ENCODE results near the gene SUN3. TPM values are rescaled to one million over a fixed set of nuclear protein-coding genes. Genes with fewer than 3 reads are reported as not detected.

Gene SUN3
- total and polyA plus RNA-seq, 8 donors = not detected

DNA sequence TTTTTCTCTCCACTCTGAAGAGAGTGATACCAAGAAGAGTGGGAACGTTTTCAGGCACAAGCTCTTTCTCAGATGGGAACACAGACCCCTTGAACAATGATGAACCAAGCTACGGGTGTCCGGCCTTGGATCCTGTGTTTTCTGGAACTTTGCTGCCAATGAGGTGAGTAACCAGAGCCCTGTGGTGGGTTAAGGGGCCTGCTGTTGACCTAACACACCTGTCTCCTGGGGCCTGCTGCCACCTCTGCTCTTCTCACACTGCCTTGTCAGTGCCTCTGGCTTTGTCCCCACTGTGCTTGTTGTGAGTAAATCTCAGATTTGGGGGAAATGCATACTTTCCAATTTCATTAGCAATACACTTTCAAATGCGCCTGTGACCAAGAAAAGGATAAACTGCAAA is 79.2 kb downstream of the SUN3 start:
- H3K27me3 ChIP-seq = no peaks in the 10 kb centered on the region
- FAIRE-seq = no peak
- peaks cover 0 to under 1% (median 0%) of the 10 kb centered on the region in 3 donors for H3K36me3 ChIP-seq
- TF ChIP-seq, protein P1, sequence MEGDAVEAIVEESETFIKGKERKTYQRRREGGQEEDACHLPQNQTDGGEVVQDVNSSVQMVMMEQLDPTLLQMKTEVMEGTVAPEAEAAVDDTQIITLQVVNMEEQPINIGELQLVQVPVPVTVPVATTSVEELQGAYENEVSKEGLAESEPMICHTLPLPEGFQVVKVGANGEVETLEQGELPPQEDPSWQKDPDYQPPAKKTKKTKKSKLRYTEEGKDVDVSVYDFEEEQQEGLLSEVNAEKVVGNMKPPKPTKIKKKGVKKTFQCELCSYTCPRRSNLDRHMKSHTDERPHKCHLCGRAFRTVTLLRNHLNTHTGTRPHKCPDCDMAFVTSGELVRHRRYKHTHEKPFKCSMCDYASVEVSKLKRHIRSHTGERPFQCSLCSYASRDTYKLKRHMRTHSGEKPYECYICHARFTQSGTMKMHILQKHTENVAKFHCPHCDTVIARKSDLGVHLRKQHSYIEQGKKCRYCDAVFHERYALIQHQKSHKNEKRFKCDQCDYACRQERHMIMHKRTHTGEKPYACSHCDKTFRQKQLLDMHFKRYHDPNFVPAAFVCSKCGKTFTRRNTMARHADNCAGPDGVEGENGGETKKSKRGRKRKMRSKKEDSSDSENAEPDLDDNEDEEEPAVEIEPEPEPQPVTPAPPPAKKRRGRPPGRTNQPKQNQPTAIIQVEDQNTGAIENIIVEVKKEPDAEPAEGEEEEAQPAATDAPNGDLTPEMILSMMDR (IDR thresholded peaks at IDR 0.05) = no peak
- H3K27ac ChIP-seq = no peak overlapping the region
- H3K9me3 ChIP-seq = no peaks in the 10 kb centered on the region
- intact Hi-C loops (cut with DNase I) = loop anchor here in 2 of 3 donors (5.0 kb wide), 1 partner anchor 158 kb away; no protein-coding TSS in a partner anchor
- no peak overlapping the region for H3K4me3 ChIP-seq
- no peak for ATAC-seq
- no peaks in the 10 kb centered on the region for H3K4me1 ChIP-seq
- no peak for DNase-seq
- WGBS, 2 donors = 78 to 80% methylated on average over 4 of the region's 4 CpGs

DNA sequence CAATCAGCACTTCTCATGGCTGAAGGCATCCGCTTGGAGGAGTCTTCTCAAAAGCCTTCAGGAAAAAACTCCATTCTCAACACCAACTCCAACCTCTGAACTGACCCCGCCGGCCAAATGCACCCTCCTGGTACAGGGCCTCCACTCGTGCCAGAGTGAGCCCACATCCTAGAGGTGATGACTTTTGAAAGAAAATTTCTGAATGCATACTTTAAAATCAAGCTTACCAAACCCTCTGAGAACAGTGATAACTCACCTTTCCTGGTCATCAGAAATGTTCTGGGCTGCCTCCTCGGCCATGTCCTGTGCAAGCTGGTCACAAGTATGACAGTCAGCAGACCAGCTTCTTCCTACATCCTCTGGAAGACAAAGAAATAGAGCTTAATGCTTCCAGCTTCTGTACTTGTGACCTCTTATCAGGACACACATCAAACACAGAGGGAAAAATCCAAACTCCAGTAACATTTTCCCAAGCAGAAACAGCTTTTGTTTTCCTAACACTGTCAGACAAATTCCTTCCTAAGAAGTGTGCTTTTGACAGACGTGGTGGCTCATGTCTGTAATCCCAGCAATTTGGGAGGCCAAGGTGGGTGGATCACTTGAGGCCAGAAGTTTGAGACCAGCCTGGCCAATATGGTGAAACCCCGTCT is 80.6 kb downstream of the SUN3 start, which contains the start of gene PKD1L1:
Gene PKD1L1, minus strand, starts transcription at position 326 of the 650 bp plus-strand sequence. Its CDS starts 26 bp downstream, at position 300.
- ATAC-seq (no peak), DNase-seq (no peak), FAIRE-seq (no peak)
- TF ChIP-seq, protein P1 (IDR thresholded peaks at IDR 0.05) = no peak
- Histone ChIP-seq H3K4me1 (no peaks in the 10 kb centered on the region), H3K36me3 (no peaks in the 10 kb centered on the region), H3K27ac (no peak within 1 kb of the TSS), H3K27me3 (no peaks in the 10 kb centered on the region), H3K4me3 (no peak within 1 kb of the TSS), H3K9me3 (no peaks in the 10 kb centered on the region)
- 79 to 88% methylated on average over 7 of the region's 7 CpGs for WGBS, 2 donors
- intact Hi-C loops (cut with DNase I) = loop anchor here in 2 of 3 donors (5.0 kb wide), 1 partner anchor 159 kb away; no protein-coding TSS in a partner anchor

- Histone ChIP-seq H3K9me3 (no peaks in the 10 kb centered on the region), H3K4me3 (no peak overlapping the region), H3K27ac (no peak overlapping the region), H3K4me1 (no peaks in the 10 kb centered on the region), H3K27me3 (no peaks in the 10 kb centered on the region), H3K36me3 (no peaks in the 10 kb centered on the region)
- TF ChIP-seq, protein P1 (IDR thresholded peaks at IDR 0.05) = no peak
- ATAC-seq (no peak), FAIRE-seq (no peak), DNase-seq (no peak)
- WGBS, 2 donors = 95 to 96% methylated on average over 7 of the region's 7 CpGs
- intact Hi-C loops (cut with DNase I) = loop anchor here in 2 of 3 donors (5.0 kb wide), 1 partner anchor 160 kb away; no protein-coding TSS in a partner anchor
Observed at GRCh38 chr7:47947355-47947749, 81.6 kb downstream of the SUN3 start.

- FAIRE-seq (no peak), ATAC-seq (no peak), DNase-seq (no peak)
- intact Hi-C loops (cut with DNase I) = loop anchor here in 2 of 3 donors (5.0 kb wide), 1 partner anchor 161 kb away; no protein-coding TSS in a partner anchor
- H3K27me3 ChIP-seq = no peaks in the 10 kb centered on the region
- no peaks in the 10 kb centered on the region for H3K4me1 ChIP-seq
- H3K36me3 ChIP-seq = no peaks in the 10 kb centered on the region
- H3K27ac ChIP-seq = no peak overlapping the region
- no peaks in the 10 kb centered on the region for H3K9me3 ChIP-seq
- TF ChIP-seq, protein P1 (IDR thresholded peaks at IDR 0.05) = no peak
- WGBS, 2 donors = 70% methylated on average over 7 of the region's 7 CpGs
- H3K4me3 ChIP-seq = no peak overlapping the region
Observed at GRCh38 chr7:47946581-47947354, 82.1 kb downstream of the SUN3 start.

All from pancreas (tissue), 10 donors.